ENCODE results near the gene HLA-F.

GRCh38 chr6:29734046-29735018 lies 11.1 kb downstream of the HLA-F start:
- TF ChIP-seq CTCF (IDR thresholded peaks at IDR 0.05) (no peak), POLR2A (IDR thresholded peaks at IDR 0.05) (no peak)

Measured in uterus (tissue), 2 donors.